ENCODE data around the gene ILDR1.

Gene ILDR1

DNA sequence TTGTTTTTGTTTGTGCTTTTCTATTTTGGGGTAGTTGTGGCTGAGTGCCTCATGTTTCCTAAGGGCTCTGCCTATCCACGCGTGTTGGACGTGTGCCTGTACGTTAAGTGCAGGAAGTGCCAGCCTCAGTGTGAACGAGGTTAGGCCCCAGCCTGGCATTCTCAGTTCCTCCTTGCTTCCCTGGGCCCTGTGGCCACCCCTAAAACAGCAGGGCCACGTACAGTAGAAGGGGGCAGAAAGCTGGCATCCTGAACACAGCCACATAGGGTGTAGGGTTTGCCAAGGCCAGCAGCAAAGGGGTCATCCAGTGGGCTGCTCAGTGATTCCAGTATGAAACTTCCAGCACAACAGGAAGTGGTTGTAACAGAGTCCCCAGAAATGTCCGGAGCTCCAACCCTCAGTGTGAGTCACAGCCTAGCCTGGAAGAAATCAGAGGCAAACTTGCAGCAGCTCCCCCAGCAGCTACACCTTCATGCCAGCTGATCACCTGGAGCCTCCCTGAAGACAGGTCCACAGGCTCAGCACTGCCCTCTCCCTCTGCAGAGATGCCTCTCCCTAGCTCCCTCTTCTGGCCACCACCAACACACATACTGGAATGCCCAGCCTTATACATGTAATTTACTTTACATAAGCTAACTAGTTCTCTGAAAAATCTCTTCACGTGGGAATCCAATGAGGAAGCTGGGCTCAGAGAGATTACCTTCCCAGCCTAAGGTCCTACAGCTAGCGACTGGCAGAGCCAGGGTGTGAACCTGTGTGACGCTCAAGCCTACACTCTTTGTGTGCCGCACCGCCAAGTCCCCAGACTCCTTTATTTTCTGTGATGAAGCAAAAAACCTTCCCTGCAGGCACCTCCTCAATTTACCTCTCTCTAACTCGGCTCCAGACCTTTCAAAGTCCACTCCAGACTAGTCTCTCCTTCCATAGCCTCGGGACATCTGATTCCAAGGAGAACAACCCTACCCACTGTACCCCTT lies 26.6 kb downstream of the ILDR1 start:
- peaks cover 3% of the 10 kb centered on the region for H3K36me3 Mint-ChIP-seq (ENCODE audit: low read depth)
- peak overlapping the region; percentile 65 for H3K27ac Mint-ChIP-seq
- no peaks in the 10 kb centered on the region for H3K9me3 Mint-ChIP-seq
- H3K4me3 Mint-ChIP-seq, result no peak overlapping the region
- H3K27me3 Mint-ChIP-seq (ENCODE audit: low read depth), result no peaks in the 10 kb centered on the region
- no peak for DNase-seq (ENCODE audit: low spot score)
- H3K4me1 Mint-ChIP-seq (ENCODE audit: low read depth), result peaks cover 28% of the 10 kb centered on the region

GRCh38 chr3:121994551-121994950 lies 27.5 kb downstream of the ILDR1 start:
- Mint-ChIP-seq H3K27me3 (ENCODE audit: low read depth) (no peaks in the 10 kb centered on the region), H3K4me3 (no peak overlapping the region), H3K36me3 (ENCODE audit: low read depth) (peaks cover 3% of the 10 kb centered on the region), H3K4me1 (ENCODE audit: low read depth) (peaks cover 27% of the 10 kb centered on the region), H3K9me3 (no peaks in the 10 kb centered on the region), H3K27ac (peak overlapping the region; percentile 3)
- no peak for DNase-seq (ENCODE audit: low spot score)

DNA sequence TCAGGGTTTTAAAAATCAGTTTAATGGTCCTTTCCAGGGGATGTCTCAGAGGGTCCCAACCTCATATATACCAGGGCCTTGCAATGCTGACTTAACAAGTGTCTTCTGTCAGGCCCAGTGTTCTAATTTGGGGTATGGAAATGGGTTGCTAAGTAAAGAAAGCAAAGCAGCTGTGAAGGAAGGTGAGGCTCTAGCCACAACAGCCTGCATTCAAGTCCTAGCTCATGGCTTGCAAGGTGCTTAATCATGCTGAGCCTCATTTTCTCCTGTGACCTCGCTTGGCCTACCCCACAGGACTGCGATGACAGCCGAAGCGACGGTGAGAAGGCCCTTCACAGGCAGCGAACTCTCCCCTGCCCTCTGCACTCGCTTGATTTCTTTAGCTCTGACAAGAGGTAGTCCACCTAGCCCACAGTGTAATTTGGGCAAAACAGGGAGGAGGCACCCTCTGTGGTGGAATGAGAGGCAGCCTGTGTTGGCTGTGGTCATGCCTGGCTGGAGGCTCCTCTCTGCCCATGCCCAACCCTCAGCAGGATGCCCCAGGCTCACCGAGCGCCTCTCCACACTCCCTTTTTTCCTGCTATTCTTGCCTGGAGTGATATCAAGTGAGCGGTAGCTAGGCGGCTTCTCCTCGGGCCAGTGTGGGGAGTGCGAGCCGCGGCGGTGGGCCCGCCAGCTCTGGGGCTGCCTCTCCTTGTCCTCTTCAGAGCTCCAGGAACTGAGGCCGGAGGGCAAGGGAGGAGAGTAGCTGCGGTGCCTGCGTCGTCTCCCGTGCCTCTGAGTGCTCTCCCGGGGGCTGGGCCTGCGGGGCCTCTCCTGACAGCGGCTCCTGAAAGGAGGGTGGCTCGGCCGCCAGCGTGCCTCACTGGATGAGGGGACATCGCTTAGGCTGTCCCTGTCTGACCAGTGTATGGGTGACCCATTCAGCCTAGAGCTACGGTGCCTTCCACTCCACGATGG lies 29.2 kb downstream of the ILDR1 start:
- Mint-ChIP-seq H3K4me1 (ENCODE audit: low read depth) (peaks cover 22% of the 10 kb centered on the region), H3K36me3 (ENCODE audit: low read depth) (peaks cover 1% of the 10 kb centered on the region), H3K9me3 (no peaks in the 10 kb centered on the region), H3K27ac (no peak overlapping the region), H3K27me3 (ENCODE audit: low read depth) (no peaks in the 10 kb centered on the region), H3K4me3 (no peak overlapping the region)
- no peak for DNase-seq (ENCODE audit: low spot score)

- no peak for DNase-seq (ENCODE audit: low spot score)
- peaks cover 9% of the 10 kb centered on the region for H3K4me1 Mint-ChIP-seq (ENCODE audit: low read depth)
Observed at GRCh38 chr3:121989943-121990342, 32.1 kb downstream of the ILDR1 start.

DNA sequence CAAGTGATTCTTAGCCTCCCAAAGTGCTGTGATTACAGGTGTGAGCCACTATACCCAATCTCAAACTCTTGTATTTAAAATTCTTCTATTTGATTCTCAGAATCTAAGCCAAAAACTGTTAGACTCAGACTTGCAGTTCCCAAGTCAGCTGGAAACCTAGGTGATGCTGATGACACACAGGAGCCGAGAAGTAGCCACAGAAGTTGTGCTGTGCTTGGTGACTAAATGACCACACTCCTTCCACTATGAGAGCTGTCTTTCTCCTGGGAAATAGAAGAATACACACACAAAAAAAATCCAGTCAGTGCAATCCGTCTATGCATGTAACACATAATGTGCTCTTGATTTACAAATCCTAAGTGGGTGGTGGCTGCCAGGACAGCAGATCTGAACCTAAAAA lies 33.9 kb downstream of the ILDR1 start:
- Mint-ChIP-seq H3K36me3 (ENCODE audit: low read depth) (peaks cover 17% of the 10 kb centered on the region), H3K27me3 (ENCODE audit: low read depth) (peaks cover 2% of the 10 kb centered on the region), H3K4me1 (ENCODE audit: low read depth) (peaks cover 8% of the 10 kb centered on the region), H3K27ac (no peak overlapping the region), H3K4me3 (no peak overlapping the region), H3K9me3 (peaks cover 23% of the 10 kb centered on the region)
- no peak for DNase-seq (ENCODE audit: low spot score)

More at GRCh38 chr3:121989943-121990342, 32.1 kb downstream of the ILDR1 start:
- H3K4me3 Mint-ChIP-seq, result no peak overlapping the region
- peaks cover 8% of the 10 kb centered on the region for H3K36me3 Mint-ChIP-seq (ENCODE audit: low read depth)
- no peak overlapping the region for H3K27ac Mint-ChIP-seq
- H3K9me3 Mint-ChIP-seq, result peaks cover 5% of the 10 kb centered on the region
- H3K27me3 Mint-ChIP-seq (ENCODE audit: low read depth), result peaks cover 2% of the 10 kb centered on the region

- Mint-ChIP-seq H3K27ac (no peak overlapping the region), H3K4me3 (no peak overlapping the region), H3K27me3 (ENCODE audit: low read depth) (peaks cover 2% of the 10 kb centered on the region), H3K36me3 (ENCODE audit: low read depth) (peaks cover 26% of the 10 kb centered on the region), H3K9me3 (peaks cover 33% of the 10 kb centered on the region), H3K4me1 (ENCODE audit: low read depth) (peaks cover 17% of the 10 kb centered on the region)
- DNase-seq (ENCODE audit: low spot score), result no peak
Observed at GRCh38 chr3:121985846-121986245, 36.2 kb downstream of the ILDR1 start.

- no peak overlapping the region for H3K4me3 Mint-ChIP-seq
- peaks cover 31% of the 10 kb centered on the region for H3K36me3 Mint-ChIP-seq (ENCODE audit: low read depth)
- H3K27ac Mint-ChIP-seq, result peak overlapping the region; percentile 32
- no peak for DNase-seq (ENCODE audit: low spot score)
- peaks cover 26% of the 10 kb centered on the region for H3K4me1 Mint-ChIP-seq (ENCODE audit: low read depth)
- H3K9me3 Mint-ChIP-seq, result peaks cover 46% of the 10 kb centered on the region
- H3K27me3 Mint-ChIP-seq (ENCODE audit: low read depth), result peaks cover 2% of the 10 kb centered on the region
Observed at GRCh38 chr3:121981473-121981872, 40.6 kb downstream of the ILDR1 start.

- no peak for DNase-seq (ENCODE audit: low spot score)
Observed at GRCh38 chr3:121980450-121980796, 41.6 kb downstream of the ILDR1 start.

DNA sequence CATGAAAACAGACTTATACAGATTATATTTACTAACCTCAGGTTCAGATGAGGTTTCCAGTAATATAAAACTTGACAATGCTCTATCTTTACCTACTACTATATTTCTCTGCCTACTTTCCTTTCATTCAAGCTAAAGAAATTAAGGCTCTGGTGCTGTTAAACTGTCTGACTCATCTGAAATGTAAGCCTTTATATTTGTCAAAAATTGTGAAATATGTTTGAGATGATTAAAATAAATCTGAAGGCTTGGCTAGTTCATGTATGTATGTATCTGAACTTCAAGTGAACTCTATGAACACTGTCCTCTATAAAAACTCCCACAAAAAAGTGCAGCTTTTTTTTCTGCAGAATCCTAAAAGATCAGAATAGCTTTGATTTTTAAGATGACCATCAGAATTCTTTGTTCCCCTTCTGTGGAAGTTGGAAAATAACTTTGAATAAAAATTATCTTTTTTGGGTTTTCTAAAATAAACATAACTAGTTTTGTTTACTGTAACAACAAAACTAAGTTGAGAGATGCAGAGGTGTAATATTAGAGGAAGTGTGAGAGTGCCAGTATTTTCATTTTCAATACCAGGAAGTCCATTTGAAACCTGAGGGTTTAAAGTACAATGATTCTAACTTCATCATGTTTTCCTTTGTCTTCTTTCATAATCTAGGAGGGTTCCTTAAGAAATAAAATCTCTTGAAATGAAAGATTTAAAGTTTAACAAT lies 42.2 kb downstream of the ILDR1 start:
- Mint-ChIP-seq H3K27ac (peak overlapping the region; percentile 19), H3K4me1 (ENCODE audit: low read depth) (peaks cover 26% of the 10 kb centered on the region), H3K27me3 (ENCODE audit: low read depth) (no peaks in the 10 kb centered on the region), H3K9me3 (peaks cover 52% of the 10 kb centered on the region), H3K4me3 (no peak overlapping the region), H3K36me3 (ENCODE audit: low read depth) (peaks cover 36% of the 10 kb centered on the region)
- DNase-seq (ENCODE audit: low spot score), result no peak

More at GRCh38 chr3:121980450-121980796, 41.6 kb downstream of the ILDR1 start:
- H3K4me1 Mint-ChIP-seq (ENCODE audit: low read depth), result peaks cover 26% of the 10 kb centered on the region
- H3K4me3 Mint-ChIP-seq, result no peak overlapping the region
- H3K27me3 Mint-ChIP-seq (ENCODE audit: low read depth), result peaks cover 2% of the 10 kb centered on the region
- no peak overlapping the region for H3K27ac Mint-ChIP-seq
- H3K36me3 Mint-ChIP-seq (ENCODE audit: low read depth), result peaks cover 37% of the 10 kb centered on the region
- H3K9me3 Mint-ChIP-seq, result peaks cover 52% of the 10 kb centered on the region

- Mint-ChIP-seq H3K4me3 (no peak overlapping the region), H3K27ac (peak overlapping the region; percentile 7), H3K4me1 (ENCODE audit: low read depth) (peaks cover 26% of the 10 kb centered on the region), H3K27me3 (ENCODE audit: low read depth) (no peaks in the 10 kb centered on the region), H3K36me3 (ENCODE audit: low read depth) (peaks cover 38% of the 10 kb centered on the region), H3K9me3 (peaks cover 52% of the 10 kb centered on the region)
- DNase-seq (ENCODE audit: low spot score), result no peak
Observed at GRCh38 chr3:121979246-121979645, 42.8 kb downstream of the ILDR1 start.

- no peak for DNase-seq (ENCODE audit: low spot score)
- Mint-ChIP-seq H3K27ac (no peak overlapping the region), H3K4me3 (no peak overlapping the region), H3K4me1 (ENCODE audit: low read depth) (peaks cover 26% of the 10 kb centered on the region), H3K36me3 (ENCODE audit: low read depth) (peaks cover 36% of the 10 kb centered on the region), H3K27me3 (ENCODE audit: low read depth) (no peaks in the 10 kb centered on the region), H3K9me3 (peaks cover 34% of the 10 kb centered on the region)
Observed at GRCh38 chr3:121976727-121977126, 45.3 kb downstream of the ILDR1 start.

DNA sequence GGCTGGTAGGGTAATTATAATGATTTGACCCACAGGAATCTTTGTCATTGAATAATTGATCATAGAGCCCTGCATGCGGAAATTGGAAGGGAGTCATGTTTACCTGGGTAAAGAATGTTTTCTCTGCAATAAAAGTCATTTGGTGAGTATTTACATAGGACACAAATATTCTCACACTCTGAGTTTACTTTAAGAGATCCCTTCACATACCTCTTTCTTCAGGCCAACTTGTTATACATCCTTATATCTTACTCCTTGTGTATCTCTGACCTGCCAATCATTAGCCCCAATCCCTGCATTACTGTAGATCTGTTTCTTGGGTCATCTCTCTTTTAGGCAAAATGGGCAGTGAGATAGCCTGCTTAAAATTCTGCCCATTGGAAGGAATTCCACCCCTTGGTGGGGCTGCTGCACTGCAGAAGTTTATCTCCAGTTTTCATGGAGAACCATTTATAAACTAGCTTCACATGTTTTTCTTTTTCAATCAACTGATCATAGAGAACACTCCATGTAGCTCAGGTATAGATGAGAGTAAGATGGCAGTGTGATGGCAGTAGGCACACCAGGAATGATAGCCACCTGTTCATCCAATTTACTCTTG lies 46.2 kb downstream of the ILDR1 start:
- peaks cover 18% of the 10 kb centered on the region for H3K4me1 Mint-ChIP-seq (ENCODE audit: low read depth)
- no peak overlapping the region for H3K27ac Mint-ChIP-seq
- no peak for DNase-seq (ENCODE audit: low spot score)
- H3K9me3 Mint-ChIP-seq, result peaks cover 31% of the 10 kb centered on the region
- peaks cover 32% of the 10 kb centered on the region for H3K36me3 Mint-ChIP-seq (ENCODE audit: low read depth)
- no peaks in the 10 kb centered on the region for H3K27me3 Mint-ChIP-seq (ENCODE audit: low read depth)
- H3K4me3 Mint-ChIP-seq, result no peak overlapping the region

GRCh38 chr3:121974601-121975111 lies 47.4 kb downstream of the ILDR1 start:
- Mint-ChIP-seq H3K9me3 (peaks cover 31% of the 10 kb centered on the region), H3K4me3 (no peak overlapping the region), H3K27me3 (ENCODE audit: low read depth) (no peaks in the 10 kb centered on the region), H3K36me3 (ENCODE audit: low read depth) (peaks cover 32% of the 10 kb centered on the region), H3K4me1 (ENCODE audit: low read depth) (peaks cover 17% of the 10 kb centered on the region), H3K27ac (no peak overlapping the region)
- DNase-seq (ENCODE audit: low spot score), result no peak

All from T-helper 2 cell treated with Interferon-gamma antibody and Interleukin-4, amounts not matched to agents 5 μg/mL and 100 μg/mL, for 36 hours (primary cell).